Glutamatergic neuron (in vitro differentiated cells): Measurements from ENCODE around the gene ATG4B. TPM values are rescaled to one million over a fixed set of nuclear protein-coding genes. Genes with fewer than 3 reads are reported as not detected.

Experiments used
- DNase-seq: peaks from one replicate; pipeline ENCODE4 v3.0.0; 2022
- H3K27ac Mint-ChIP-seq: one replicate; pipeline ENCODE4 v1.8.0; 2020; ENCODE audit warnings: mild to moderate bottlenecking, mixed read lengths, inconsistent platforms; ENCODE audit not compliant: unreplicated experiment
- H3K27me3 Mint-ChIP-seq: one replicate; pipeline ENCODE4 v1.8.0; 2020; ENCODE audit warnings: mild to moderate bottlenecking, moderate library complexity, mixed read lengths, inconsistent platforms; ENCODE audit not compliant: unreplicated experiment
- H3K36me3 Mint-ChIP-seq: one replicate; pipeline ENCODE4 v1.8.0; 2020; ENCODE audit warnings: mild to moderate bottlenecking, mixed read lengths, inconsistent platforms; ENCODE audit not compliant: unreplicated experiment
- H3K4me1 Mint-ChIP-seq: one replicate; pipeline ENCODE4 v1.8.0; 2020; ENCODE audit warnings: mild to moderate bottlenecking, low read depth, mixed read lengths, inconsistent platforms; ENCODE audit not compliant: unreplicated experiment
- H3K4me3 Mint-ChIP-seq: one replicate; pipeline ENCODE4 v1.8.0; 2020; ENCODE audit warnings: mild to moderate bottlenecking, mixed read lengths, inconsistent platforms; ENCODE audit not compliant: unreplicated experiment
- H3K9me3 Mint-ChIP-seq: one replicate; pipeline ENCODE4 v1.8.0; 2020; ENCODE audit warnings: mild to moderate bottlenecking, moderate library complexity, mixed read lengths, inconsistent platforms; ENCODE audit not compliant: unreplicated experiment
- CTCF ChIP-seq: fragments of 200-600 bp; sonication (generic); IDR thresholded peaks from one replicate; pipeline ENCODE4 v1.5.0; 2021; ENCODE audit not compliant: partially characterized antibody, unreplicated experiment
- total RNA-seq: library from RNA; stranded (reverse); fragmentation: NEBNext Ultra II Directional; extraction: Animal tissue kit (Norgen Biotek cat#: 25700); gene quantifications from one replicate; pipeline ENCODE4 v1.2.1, GENCODE V29; 2021; ENCODE audit not compliant: unreplicated experiment

Gene ATG4B
- total RNA-seq, 1 donor from 2014 or later: 115 TPM

GRCh38 chr2:241690202-241690717, 52.8 kb downstream of the ATG4B start:
- H3K27me3 Mint-ChIP-seq: peaks cover 5% of the 10 kb centered on the region

GRCh38 chr2:241692448-241692847, 55.0 kb downstream of the ATG4B start:
- no peak overlapping the region for H3K4me3 Mint-ChIP-seq
- peaks cover 3% of the 10 kb centered on the region for H3K9me3 Mint-ChIP-seq
- DNase-seq: no peak
- H3K27ac Mint-ChIP-seq: no peak overlapping the region
- no peaks in the 10 kb centered on the region for H3K36me3 Mint-ChIP-seq
- no peak for TF ChIP-seq CTCF
- H3K27me3 Mint-ChIP-seq: peaks cover 4% of the 10 kb centered on the region
- peaks cover 3% of the 10 kb centered on the region for H3K4me1 Mint-ChIP-seq

More at GRCh38 chr2:241690202-241690717, 52.8 kb downstream of the ATG4B start:
- Mint-ChIP-seq H3K9me3 (peaks cover 6% of the 10 kb centered on the region), H3K4me1 (peaks cover 6% of the 10 kb centered on the region), H3K27ac (no peak overlapping the region), H3K36me3 (no peaks in the 10 kb centered on the region), H3K4me3 (no peak overlapping the region)
- TF ChIP-seq CTCF: no peak
- DNase-seq: no peak

GRCh38 chr2:241695651-241696050, 58.2 kb downstream of the ATG4B start:
- H3K4me1 Mint-ChIP-seq: no peaks in the 10 kb centered on the region
- no peaks in the 10 kb centered on the region for H3K9me3 Mint-ChIP-seq
- H3K36me3 Mint-ChIP-seq: no peaks in the 10 kb centered on the region
- no peak overlapping the region for H3K4me3 Mint-ChIP-seq
- DNase-seq: no peak
- TF ChIP-seq CTCF: no peak
- no peak overlapping the region for H3K27ac Mint-ChIP-seq
- H3K27me3 Mint-ChIP-seq: peaks cover 7% of the 10 kb centered on the region

GRCh38 chr2:241701149-241701398, 63.6 kb downstream of the ATG4B start:
- Mint-ChIP-seq H3K4me1 (peaks cover 4% of the 10 kb centered on the region), H3K36me3 (peaks cover 6% of the 10 kb centered on the region), H3K9me3 (peaks cover 9% of the 10 kb centered on the region), H3K27me3 (peaks cover 5% of the 10 kb centered on the region), H3K27ac (peak overlapping the region; percentile 85), H3K4me3 (peak overlapping the region; percentile 83)
- no peak for DNase-seq
- TF ChIP-seq CTCF: no peak

GRCh38 chr2:241701399-241702154, 64.1 kb downstream of the ATG4B start, which contains the start of gene ING5:
TSS of gene ING5 (plus strand) at chr2:241702039. CDS start at chr2:241702066, 27 bp downstream.
- H3K4me3 Mint-ChIP-seq: peak within 1 kb of the TSS; percentile 83
- H3K4me1 Mint-ChIP-seq: peaks cover 4% of the 10 kb centered on the region
- H3K27me3 Mint-ChIP-seq: peaks cover 5% of the 10 kb centered on the region
- no peak for TF ChIP-seq CTCF
- DNase-seq: peak; percentile 99
- peak within 1 kb of the TSS; percentile 85 for H3K27ac Mint-ChIP-seq
- peaks cover 10% of the 10 kb centered on the region for H3K9me3 Mint-ChIP-seq
- peaks cover 7% of the 10 kb centered on the region for H3K36me3 Mint-ChIP-seq
